Small intestine (tissue), 7 donors: ENCODE measurements around the gene OPN5. TPM values are rescaled to one million over a fixed set of nuclear protein-coding genes. Genes with fewer than 3 reads are reported as not detected.

Source experiments
- DNase-seq, 2 donors: peaks; one replicate each; pipeline versions ENCODE4 v3.0.0 to v3.0.0-alpha.2; 2013
- FAIRE-seq: peaks from 2 replicates; lab custom pipeline; 2012; peaks lifted over from hg19 to GRCh38; lab: Jason Lieb, UNC
- H3K27ac ChIP-seq, 3 donors: one replicate each; pipeline ENCODE4 v1.5.1; 2013; ENCODE audit warnings: low read length in 2 of 3, mild to moderate bottlenecking in 2 of 3, control low read depth in 1 of 3, inconsistent platforms in 1 of 3, low read depth in 1 of 3, moderate library complexity in 1 of 3
- H3K27me3 ChIP-seq, 3 donors: one replicate each; pipeline ENCODE4 v1.6.1; 2013; ENCODE audit warnings: low read length in 3 of 3, inconsistent platforms in 1 of 3; ENCODE audit not compliant: control insufficient read depth in 3 of 3, insufficient read depth in 3 of 3
- H3K36me3 ChIP-seq, 3 donors: one replicate each; pipeline ENCODE4 v1.6.1; 2013; ENCODE audit warnings: low read length in 3 of 3, inconsistent platforms in 1 of 3, low read depth in 1 of 3, mild to moderate bottlenecking in 1 of 3, moderate library complexity in 1 of 3; ENCODE audit not compliant: control insufficient read depth in 3 of 3, insufficient read depth in 2 of 3
- H3K4me1 ChIP-seq, 3 donors: one replicate each; pipeline ENCODE4 v1.6.1; 2013; ENCODE audit warnings: low read length in 2 of 3, inconsistent platforms in 1 of 3, low read depth in 1 of 3, mild to moderate bottlenecking in 1 of 3, moderate library complexity in 1 of 3; ENCODE audit not compliant: control insufficient read depth in 3 of 3, insufficient read depth in 2 of 3
- H3K4me3 ChIP-seq, 3 donors: one replicate each; pipeline ENCODE4 v1.5.1; 2013; ENCODE audit warnings: low read length in 3 of 3, control low read depth in 1 of 3, inconsistent platforms in 1 of 3, low read depth in 1 of 3, mild to moderate bottlenecking in 1 of 3, moderate library complexity in 1 of 3
- H3K9me3 ChIP-seq, 2 donors: one replicate each; pipeline ENCODE4 v1.6.1; 2013; ENCODE audit warnings: low read depth in 1 of 2, low read length in 1 of 2; ENCODE audit not compliant: control insufficient read depth in 2 of 2, insufficient read depth in 1 of 2
- WGBS, 3 donors: extraction: QIAGEN DNeasy Blood & Tissue Kit; methylation state at CpG; one replicate each; pipeline ENCODE4 v1.1.7; 2013; 5-methylcytosine and 5-hydroxymethylcytosine counted together
- polyA plus RNA-seq, 4 donors: library from polyadenylated mRNA; stranded (reverse) in 3 of 4; unstranded in 1 of 4; fragments of 200-250 nt in 3 of 4; fragments of 120-200 nt in 1 of 4; gene quantifications; one replicate each; pipeline versions ENCODE4 v1.2.1 to v1.2.3, GENCODE V29; 2013
- donor health status: healthy with polysubstance abuse.
- donor health status: control.
- donor health status: control.
- donor health status: Bipolar disorder and iron deficiency.
- donor health status: healthy.

OPN5 gene
- polyA plus RNA-seq, 4 donors, result not detected

GRCh38 chr6:47832386-47833100, 50.7 kb downstream of the OPN5 start:
- no peak overlapping the region for H3K27ac ChIP-seq
- DNase-seq (no peak), FAIRE-seq (no peak)
- H3K36me3 ChIP-seq, result no peaks in the 10 kb centered on the region
- H3K9me3 ChIP-seq, result no peaks in the 10 kb centered on the region
- H3K4me3 ChIP-seq, result no peak overlapping the region
- no peaks in the 10 kb centered on the region for H3K4me1 ChIP-seq
- no peaks in the 10 kb centered on the region for H3K27me3 ChIP-seq
- 38 to 50% (median 43%) methylated on average over 2 of the region's 2 CpGs for WGBS, 3 donors

GRCh38 chr6:47834196-47834595, 52.4 kb downstream of the OPN5 start:
- no peaks in the 10 kb centered on the region for H3K36me3 ChIP-seq
- H3K27ac ChIP-seq, result no peak overlapping the region
- no peak overlapping the region for H3K4me3 ChIP-seq
- H3K27me3 ChIP-seq, result no peaks in the 10 kb centered on the region
- DNase-seq, result no peak
- no peak for FAIRE-seq
- H3K4me1 ChIP-seq, result no peaks in the 10 kb centered on the region
- H3K9me3 ChIP-seq, result no peaks in the 10 kb centered on the region

- Histone ChIP-seq H3K27ac (no peak overlapping the region), H3K9me3 (no peaks in the 10 kb centered on the region), H3K27me3 (peaks cover 0 to 2% (median 0%) of the 10 kb centered on the region in 3 donors), H3K4me3 (no peak overlapping the region), H3K4me1 (no peaks in the 10 kb centered on the region), H3K36me3 (no peaks in the 10 kb centered on the region)
- FAIRE-seq (no peak), DNase-seq (no peak)
Measured at GRCh38 chr6:47836046-47836445, 54.2 kb downstream of the OPN5 start.

GRCh38 chr6:47836639-47837038, 54.8 kb downstream of the OPN5 start:
- Histone ChIP-seq H3K27me3 (peaks cover 0 to 2% (median 0%) of the 10 kb centered on the region in 3 donors), H3K4me3 (no peak overlapping the region), H3K36me3 (no peaks in the 10 kb centered on the region), H3K4me1 (no peaks in the 10 kb centered on the region), H3K9me3 (no peaks in the 10 kb centered on the region), H3K27ac (no peak overlapping the region)
- no peak for DNase-seq
- 61 to 79% (median 75%) methylated on average over 1 of the region's 1 CpG for whole genome bisulfite sequencing, 3 donors
- no peak for FAIRE-seq

GRCh38 chr6:47839645-47840044, 57.8 kb downstream of the OPN5 start:
- no peak overlapping the region for H3K27ac ChIP-seq
- peaks cover 0 to 2% (median 0%) of the 10 kb centered on the region in 3 donors for H3K27me3 ChIP-seq
- H3K36me3 ChIP-seq, result no peaks in the 10 kb centered on the region
- 68 to 85% (median 79%) methylated on average over 1 of the region's 1 CpG for WGBS, 3 donors
- no peak overlapping the region for H3K4me3 ChIP-seq
- no peaks in the 10 kb centered on the region for H3K9me3 ChIP-seq
- no peak for FAIRE-seq
- no peak for DNase-seq
- H3K4me1 ChIP-seq, result no peaks in the 10 kb centered on the region

GRCh38 chr6:47844881-47845280, 63.0 kb downstream of the OPN5 start:
- 70 to 79% (median 71%) methylated on average over 3 of the region's 3 CpGs for WGBS, 3 donors
- no peak overlapping the region for H3K4me3 ChIP-seq
- H3K4me1 ChIP-seq, result no peaks in the 10 kb centered on the region
- no peak overlapping the region for H3K27ac ChIP-seq
- DNase-seq (no peak), FAIRE-seq (no peak)
- H3K36me3 ChIP-seq, result no peaks in the 10 kb centered on the region
- no peaks in the 10 kb centered on the region for H3K9me3 ChIP-seq
- H3K27me3 ChIP-seq, result no peaks in the 10 kb centered on the region

- H3K27ac ChIP-seq, result no peak overlapping the region
- WGBS, 3 donors, result 14 to 60% (median 26%) methylated on average over 1 of the region's 1 CpG
- FAIRE-seq, result no peak
- H3K9me3 ChIP-seq, result no peaks in the 10 kb centered on the region
- no peak for DNase-seq
- no peaks in the 10 kb centered on the region for H3K36me3 ChIP-seq
- H3K4me1 ChIP-seq, result no peaks in the 10 kb centered on the region
- no peak overlapping the region for H3K4me3 ChIP-seq
- no peaks in the 10 kb centered on the region for H3K27me3 ChIP-seq
Measured at GRCh38 chr6:47846752-47847151, 64.9 kb downstream of the OPN5 start.

- H3K4me1 ChIP-seq, result no peaks in the 10 kb centered on the region
- H3K27me3 ChIP-seq, result no peaks in the 10 kb centered on the region
- H3K36me3 ChIP-seq, result no peaks in the 10 kb centered on the region
- FAIRE-seq (no peak), DNase-seq (no peak)
- no peak overlapping the region for H3K27ac ChIP-seq
- 84 to 91% (median 86%) methylated on average over 1 of the region's 1 CpG for WGBS, 3 donors
- no peaks in the 10 kb centered on the region for H3K9me3 ChIP-seq
- no peak overlapping the region for H3K4me3 ChIP-seq
Measured at GRCh38 chr6:47851091-47851490, 69.3 kb downstream of the OPN5 start.

GRCh38 chr6:47852727-47853126, 70.9 kb downstream of the OPN5 start:
- no peaks in the 10 kb centered on the region for H3K9me3 ChIP-seq
- H3K36me3 ChIP-seq, result no peaks in the 10 kb centered on the region
- no peak for DNase-seq
- 72 to 75% (median 74%) methylated on average over 6 of the region's 6 CpGs for WGBS, 3 donors
- no peak for FAIRE-seq
- no peak overlapping the region for H3K27ac ChIP-seq
- no peaks in the 10 kb centered on the region for H3K27me3 ChIP-seq
- H3K4me1 ChIP-seq, result no peaks in the 10 kb centered on the region
- H3K4me3 ChIP-seq, result no peak overlapping the region
